Natural killer cell (primary cell): ENCODE results near the gene NOL6. TPM values are rescaled to one million over a fixed set of nuclear protein-coding genes. Genes with fewer than 3 reads are reported as not detected.

Experiments used
- ATAC-seq, 3 donors: fragments of 150-1000 bp in 2 of 3; fragments of 200-7000 bp in 1 of 3; cut with Tn5 transposase; 1 replicate in 1 of 3; 2 replicates in 2 of 3; pipeline ENCODE4 v1.10.0; 2021; ENCODE audit warnings: mild to moderate bottlenecking in 2 of 3, moderate library complexity in 2 of 3
- DNase-seq, 2 donors: peaks; one replicate each; pipeline versions ENCODE4 v3.0.0 to v3.0.0-alpha.2; 2013 to 2021; ENCODE audit warnings: mixed read lengths in 1 of 2
- H3K27ac ChIP-seq: one replicate; pipeline ENCODE4 v1.5.1; 2013; ENCODE audit warnings: mild to moderate bottlenecking, low read length
- H3K27me3 ChIP-seq: one replicate; pipeline ENCODE4 v1.6.1; 2013; ENCODE audit warnings: low read length; ENCODE audit not compliant: control insufficient read depth, insufficient read depth
- H3K36me3 ChIP-seq: one replicate; pipeline ENCODE4 v1.6.1; 2013; ENCODE audit warnings: low read length; ENCODE audit not compliant: control insufficient read depth, insufficient read depth
- H3K4me1 ChIP-seq: one replicate; pipeline ENCODE4 v1.6.1; 2013; ENCODE audit warnings: low read length; ENCODE audit not compliant: control insufficient read depth, insufficient read depth
- H3K4me3 ChIP-seq: one replicate; pipeline ENCODE4 v1.5.1; 2013; ENCODE audit warnings: low read length
- H3K9me3 ChIP-seq: one replicate; pipeline ENCODE4 v1.6.1; 2013; ENCODE audit warnings: low read length; ENCODE audit not compliant: control insufficient read depth, insufficient read depth
- H3K27ac Mint-ChIP-seq, 2 donors: one replicate each; pipeline ENCODE4 v1.8.0; 2022; ENCODE audit warnings: mild to moderate bottlenecking in 2 of 2, mixed read lengths in 2 of 2, moderate library complexity in 1 of 2
- H3K27me3 Mint-ChIP-seq, 2 donors: one replicate each; pipeline ENCODE4 v1.8.0; 2022; ENCODE audit warnings: low read depth in 2 of 2, mixed read lengths in 2 of 2
- H3K36me3 Mint-ChIP-seq: one replicate; pipeline ENCODE4 v1.8.0; 2022; ENCODE audit warnings: mixed read lengths
- H3K4me1 Mint-ChIP-seq, 2 donors: one replicate each; pipeline ENCODE4 v1.8.0; 2022; ENCODE audit warnings: mixed read lengths in 2 of 2
- H3K4me3 Mint-ChIP-seq: one replicate; pipeline ENCODE4 v1.8.0; 2022; ENCODE audit warnings: mild to moderate bottlenecking, moderate library complexity, mixed read lengths
- H3K9me3 Mint-ChIP-seq, 2 donors: one replicate each; pipeline ENCODE4 v1.8.0; 2022; ENCODE audit warnings: mixed read lengths in 2 of 2
- WGBS: methylation state at CpG from one replicate; pipeline ENCODE4 v1.1.7; 2013; ENCODE audit warnings: missing lambda C conversion rate; ENCODE audit not compliant: insufficient coverage; 5-methylcytosine and 5-hydroxymethylcytosine counted together
- intact Hi-C: fragments of 100-400 bp; cut with micrococcal nuclease; formaldehyde crosslinking; loops from one replicate; pipeline ENCODE4 v1.14.2; 2022
- total RNA-seq, 4 donors: library from RNA; stranded (reverse); fragments of 120-200 nt in 1 of 4; gene quantifications; one replicate each; pipeline versions ENCODE4 v1.2.3 to v1.2.4, GENCODE V29; 2013 to 2022
- TF ChIP-seq, protein P1 (sequence below): fragments of 200-600 bp; IDR thresholded peaks from one replicate; pipeline ENCODE4 v1.8.0; 2022; ENCODE audit warnings: antibody characterized with exemption

NOL6 gene
- total RNA-seq, 3 donors from 2014 or later (not counting 1 experiment from before 2014, with no cell fraction given), result 34.2 to 42.2 (median 38.2) TPM

DNA sequence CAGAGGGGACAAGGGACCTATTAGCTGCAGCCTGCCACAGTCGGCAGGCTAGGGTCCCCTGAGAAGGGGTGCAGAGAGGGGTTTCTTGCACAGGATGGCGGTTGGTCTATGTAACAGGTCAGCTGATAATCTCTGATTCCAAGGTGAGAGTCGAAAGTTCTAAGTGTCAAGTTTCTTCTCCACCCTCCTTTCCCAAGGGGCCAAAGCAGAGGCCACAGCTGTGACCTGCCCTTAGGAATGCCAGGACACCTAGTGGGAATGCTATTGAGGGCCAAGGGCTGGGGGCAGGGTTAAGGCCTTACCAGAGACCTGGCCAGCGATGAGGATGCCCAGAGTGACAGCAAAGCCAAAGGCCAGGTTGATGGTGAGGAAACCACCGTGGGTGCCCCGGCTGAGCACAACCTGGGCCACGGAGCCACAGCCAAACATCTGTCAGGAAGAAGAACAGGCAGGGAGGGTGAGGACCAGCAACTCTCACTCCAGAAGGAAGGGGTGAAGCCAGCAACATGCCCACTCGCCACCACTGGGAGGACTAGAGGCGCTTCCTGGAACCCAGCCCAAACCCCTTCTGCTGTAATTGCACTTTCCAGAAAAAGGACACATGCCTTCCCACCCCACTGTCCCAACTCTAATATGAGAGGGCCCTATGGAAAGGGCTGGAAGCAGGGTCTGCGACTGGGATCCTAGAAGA, 30.1 kb downstream of the NOL6 start:
- peaks cover 13 to 30% of the 10 kb centered on the region in 2 donors for H3K4me1 Mint-ChIP-seq

DNA sequence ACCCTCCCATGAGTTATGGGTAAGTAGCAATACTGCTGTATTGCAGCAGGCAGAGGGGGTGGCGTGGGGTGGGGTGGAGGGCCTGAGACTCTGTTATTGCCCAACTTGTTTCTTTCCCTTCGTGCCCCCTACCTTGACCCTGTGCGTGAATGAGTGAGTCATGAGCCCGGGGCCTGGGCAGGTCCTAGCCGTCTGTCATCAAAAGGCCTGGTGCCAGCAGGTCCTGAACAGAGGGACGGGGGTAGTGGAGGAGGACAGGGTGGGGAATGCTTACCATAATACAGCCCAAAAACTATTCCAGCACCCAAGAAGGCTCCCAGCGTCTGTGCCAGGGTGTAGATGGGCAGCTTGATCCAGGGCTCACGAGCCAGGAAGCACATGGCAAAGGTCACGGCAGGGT, 30.7 kb downstream of the NOL6 start:
- no peaks in the 10 kb centered on the region for H3K27me3 ChIP-seq
- H3K4me3 ChIP-seq, result no peak overlapping the region
- no peak for DNase-seq
- intact Hi-C loops, result no loop called here
- H3K4me1 ChIP-seq, result peaks cover 25% of the 10 kb centered on the region
- TF ChIP-seq, protein P1, sequence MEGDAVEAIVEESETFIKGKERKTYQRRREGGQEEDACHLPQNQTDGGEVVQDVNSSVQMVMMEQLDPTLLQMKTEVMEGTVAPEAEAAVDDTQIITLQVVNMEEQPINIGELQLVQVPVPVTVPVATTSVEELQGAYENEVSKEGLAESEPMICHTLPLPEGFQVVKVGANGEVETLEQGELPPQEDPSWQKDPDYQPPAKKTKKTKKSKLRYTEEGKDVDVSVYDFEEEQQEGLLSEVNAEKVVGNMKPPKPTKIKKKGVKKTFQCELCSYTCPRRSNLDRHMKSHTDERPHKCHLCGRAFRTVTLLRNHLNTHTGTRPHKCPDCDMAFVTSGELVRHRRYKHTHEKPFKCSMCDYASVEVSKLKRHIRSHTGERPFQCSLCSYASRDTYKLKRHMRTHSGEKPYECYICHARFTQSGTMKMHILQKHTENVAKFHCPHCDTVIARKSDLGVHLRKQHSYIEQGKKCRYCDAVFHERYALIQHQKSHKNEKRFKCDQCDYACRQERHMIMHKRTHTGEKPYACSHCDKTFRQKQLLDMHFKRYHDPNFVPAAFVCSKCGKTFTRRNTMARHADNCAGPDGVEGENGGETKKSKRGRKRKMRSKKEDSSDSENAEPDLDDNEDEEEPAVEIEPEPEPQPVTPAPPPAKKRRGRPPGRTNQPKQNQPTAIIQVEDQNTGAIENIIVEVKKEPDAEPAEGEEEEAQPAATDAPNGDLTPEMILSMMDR, result no peak
- no peak overlapping the region for H3K27ac Mint-ChIP-seq
- no peaks in the 10 kb centered on the region for H3K9me3 ChIP-seq
- H3K9me3 Mint-ChIP-seq, result no peaks in the 10 kb centered on the region
- H3K4me1 Mint-ChIP-seq, result peaks cover 13 to 30% of the 10 kb centered on the region in 2 donors
- H3K36me3 ChIP-seq, result no peaks in the 10 kb centered on the region
- ATAC-seq, result no peak
- no peaks in the 10 kb centered on the region for H3K27me3 Mint-ChIP-seq
- no peaks in the 10 kb centered on the region for H3K36me3 Mint-ChIP-seq
- H3K4me3 Mint-ChIP-seq, result no peak overlapping the region
- 96% methylated on average over 8 of the region's 9 CpGs for WGBS
- no peak overlapping the region for H3K27ac ChIP-seq

More for the DNA sequence above, 30.1 kb downstream of the NOL6 start:
- Mint-ChIP-seq H3K9me3 (no peaks in the 10 kb centered on the region), H3K36me3 (no peaks in the 10 kb centered on the region), H3K27me3 (no peaks in the 10 kb centered on the region), H3K27ac (no peak overlapping the region), H3K4me3 (no peak overlapping the region)
- Histone ChIP-seq H3K9me3 (no peaks in the 10 kb centered on the region), H3K27me3 (no peaks in the 10 kb centered on the region), H3K4me1 (peaks cover 30% of the 10 kb centered on the region), H3K36me3 (no peaks in the 10 kb centered on the region), H3K4me3 (no peak overlapping the region), H3K27ac (no peak overlapping the region)
- WGBS, result 73% methylated on average over 10 of the region's 10 CpGs
- ATAC-seq (no peak), DNase-seq (no peak)
- TF ChIP-seq, protein P1, result no peak
- intact Hi-C loops, result no loop called here

DNA sequence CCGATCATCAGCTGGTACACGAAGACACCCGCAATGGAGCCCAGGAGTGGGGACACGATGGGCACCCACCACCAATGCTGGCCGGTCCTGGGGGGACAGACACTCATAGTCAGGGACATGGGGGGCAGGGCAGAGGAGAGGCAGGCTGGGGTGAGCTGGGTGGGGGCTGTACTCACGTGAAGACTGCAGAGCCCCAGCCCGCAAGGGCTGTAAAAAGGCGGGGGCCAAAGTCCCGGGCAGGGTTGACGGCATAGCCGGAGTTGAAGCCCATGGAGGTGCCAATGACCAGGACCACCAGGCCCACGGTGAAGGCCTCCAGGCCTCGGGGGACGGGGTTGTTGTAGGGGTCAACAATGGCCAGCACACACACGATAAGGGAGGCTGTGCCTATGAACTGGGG, 31.6 kb downstream of the NOL6 start:
- peaks cover 12 to 22% of the 10 kb centered on the region in 2 donors for H3K4me1 Mint-ChIP-seq
- H3K36me3 ChIP-seq, result no peaks in the 10 kb centered on the region
- H3K36me3 Mint-ChIP-seq, result no peaks in the 10 kb centered on the region
- H3K9me3 ChIP-seq, result no peaks in the 10 kb centered on the region
- no peaks in the 10 kb centered on the region for H3K9me3 Mint-ChIP-seq
- intact Hi-C loops, result no loop called here
- 96% methylated on average over 15 of the region's 15 CpGs for WGBS
- no peaks in the 10 kb centered on the region for H3K27me3 Mint-ChIP-seq
- DNase-seq, result no peak
- no peak overlapping the region for H3K4me3 Mint-ChIP-seq
- no peak overlapping the region for H3K27ac Mint-ChIP-seq
- no peak for ATAC-seq
- TF ChIP-seq, protein P1, result no peak
- H3K27ac ChIP-seq, result no peak overlapping the region
- H3K4me1 ChIP-seq, result peaks cover 17% of the 10 kb centered on the region
- H3K4me3 ChIP-seq, result no peak overlapping the region
- H3K27me3 ChIP-seq, result no peaks in the 10 kb centered on the region

DNA sequence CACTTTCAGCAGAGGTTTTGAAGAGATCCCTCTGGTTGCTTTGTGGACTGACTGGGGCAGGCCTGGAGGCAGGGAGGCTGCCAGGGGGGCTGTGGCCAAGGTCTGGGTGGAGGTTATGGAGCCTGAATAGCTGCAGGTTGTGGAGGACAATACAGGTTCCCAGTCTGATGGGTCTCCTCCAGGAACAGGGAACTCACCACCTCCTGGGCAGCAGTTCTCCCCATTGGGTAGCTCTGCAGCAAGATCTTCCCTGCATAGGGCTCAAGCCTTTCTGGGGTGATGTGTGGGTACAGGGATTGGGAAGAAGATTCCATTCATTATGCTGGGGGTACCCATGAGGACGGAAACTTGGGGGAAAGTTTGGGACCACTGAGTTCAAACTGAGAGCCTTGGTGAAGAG, 33.1 kb downstream of the NOL6 start:
- Histone ChIP-seq H3K4me3 (no peak overlapping the region), H3K36me3 (no peaks in the 10 kb centered on the region), H3K9me3 (no peaks in the 10 kb centered on the region), H3K27ac (no peak overlapping the region), H3K27me3 (no peaks in the 10 kb centered on the region), H3K4me1 (peaks cover 2% of the 10 kb centered on the region)
- 100% methylated on average over 1 of the region's 1 CpG for WGBS
- Mint-ChIP-seq H3K4me1 (peaks cover 0 to 7% of the 10 kb centered on the region in 2 donors), H3K9me3 (no peaks in the 10 kb centered on the region), H3K36me3 (no peaks in the 10 kb centered on the region), H3K27me3 (no peaks in the 10 kb centered on the region), H3K4me3 (no peak overlapping the region), H3K27ac (no peak overlapping the region)
- DNase-seq (no peak), ATAC-seq (no peak)
- TF ChIP-seq, protein P1, result no peak
- intact Hi-C loops, result no loop called here
